HPDE6-E6E7 (cell line): Measurements from ENCODE around the gene IGFBP7.
"Not testable (repeated sequence)": the region's sequence is repeated elsewhere in the genome, so short reads cannot be mapped to it uniquely, and the experiment has no call there.

Experiments
- DNase-seq: peaks from one replicate; pipeline ENCODE4 v3.0.0; 2011; ENCODE audit warnings: missing footprints; ENCODE audit errors: extremely low spot score

Gene IGFBP7

DNA sequence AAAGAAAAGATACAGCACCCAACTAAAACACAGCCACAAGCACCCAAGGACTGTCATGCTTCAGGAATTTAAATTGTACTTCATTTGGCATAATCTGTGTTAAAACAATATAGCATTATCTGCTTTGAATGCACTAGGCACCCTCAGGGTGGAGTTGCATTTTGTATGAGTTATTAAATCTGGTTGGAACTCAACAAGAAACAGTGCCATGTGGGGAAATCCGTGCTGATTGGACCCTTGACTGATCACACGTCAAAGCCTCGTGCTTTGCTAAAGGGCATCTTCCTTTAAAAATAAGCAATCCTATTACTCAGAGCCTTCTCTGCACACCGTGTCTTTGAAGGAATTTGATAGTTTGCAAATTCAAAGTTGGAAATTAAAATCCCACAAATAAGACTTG lies 35.4 kb downstream of the IGFBP7 start:
- no peak for DNase-seq

DNA sequence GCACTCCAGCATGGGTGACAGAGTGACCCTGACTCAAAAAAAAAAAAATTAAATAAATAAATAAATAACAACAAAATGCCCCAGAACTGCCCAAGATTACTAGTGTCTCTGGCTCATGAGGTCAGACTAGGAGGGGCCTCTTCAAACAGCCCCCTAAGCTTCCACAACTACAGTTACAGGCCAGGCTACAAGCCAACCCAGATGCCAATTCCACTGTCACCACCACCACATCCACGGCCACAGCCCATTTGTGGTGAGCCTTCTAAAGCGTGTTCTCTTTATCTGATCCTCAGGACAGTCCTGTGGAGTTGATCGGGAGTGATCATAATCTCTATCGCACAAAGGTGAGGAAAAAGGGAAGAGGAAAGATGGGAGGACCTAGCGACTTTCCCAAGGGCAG lies 36.6 kb downstream of the IGFBP7 start:
- DNase-seq = no peak

DNA sequence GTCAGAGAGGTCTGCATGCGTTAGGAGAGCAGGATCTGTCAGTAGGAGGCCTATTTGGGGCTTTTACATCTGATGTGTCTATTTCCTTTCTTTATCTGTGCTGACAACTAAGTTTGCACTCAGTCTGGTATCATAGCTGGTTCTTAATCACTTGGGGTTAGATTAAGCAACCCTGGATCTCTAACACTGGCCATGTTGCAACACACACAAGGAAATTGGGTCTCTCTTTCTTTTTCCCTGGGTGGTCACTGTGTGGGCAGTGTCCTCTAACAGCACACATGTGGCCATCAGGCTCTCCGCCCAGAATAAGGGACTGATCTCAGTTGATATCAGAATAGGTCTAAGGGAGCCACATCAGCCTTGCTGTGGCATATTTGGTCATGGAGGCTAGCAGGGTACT lies 38.9 kb downstream of the IGFBP7 start:
- DNase-seq = no peak

DNA sequence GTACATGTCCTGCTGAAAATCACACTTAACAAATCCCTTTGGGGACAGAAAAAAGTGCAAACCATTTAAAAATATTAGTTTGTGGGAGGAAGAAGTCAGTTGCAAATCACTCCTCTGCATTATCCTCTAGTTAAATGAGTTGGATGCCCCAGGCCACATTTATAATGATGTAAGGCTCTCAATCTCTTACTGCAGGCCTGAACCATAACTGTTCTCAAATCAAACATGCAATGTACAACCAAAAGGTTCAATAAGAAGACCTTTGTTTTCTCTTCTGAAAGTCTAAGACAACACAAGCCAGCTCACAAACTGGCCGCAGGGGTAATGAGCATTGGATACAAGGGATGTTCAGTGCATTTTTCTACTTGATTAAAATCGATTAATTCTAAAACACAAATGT lies 39.7 kb downstream of the IGFBP7 start:
- DNase-seq = no peak

DNA sequence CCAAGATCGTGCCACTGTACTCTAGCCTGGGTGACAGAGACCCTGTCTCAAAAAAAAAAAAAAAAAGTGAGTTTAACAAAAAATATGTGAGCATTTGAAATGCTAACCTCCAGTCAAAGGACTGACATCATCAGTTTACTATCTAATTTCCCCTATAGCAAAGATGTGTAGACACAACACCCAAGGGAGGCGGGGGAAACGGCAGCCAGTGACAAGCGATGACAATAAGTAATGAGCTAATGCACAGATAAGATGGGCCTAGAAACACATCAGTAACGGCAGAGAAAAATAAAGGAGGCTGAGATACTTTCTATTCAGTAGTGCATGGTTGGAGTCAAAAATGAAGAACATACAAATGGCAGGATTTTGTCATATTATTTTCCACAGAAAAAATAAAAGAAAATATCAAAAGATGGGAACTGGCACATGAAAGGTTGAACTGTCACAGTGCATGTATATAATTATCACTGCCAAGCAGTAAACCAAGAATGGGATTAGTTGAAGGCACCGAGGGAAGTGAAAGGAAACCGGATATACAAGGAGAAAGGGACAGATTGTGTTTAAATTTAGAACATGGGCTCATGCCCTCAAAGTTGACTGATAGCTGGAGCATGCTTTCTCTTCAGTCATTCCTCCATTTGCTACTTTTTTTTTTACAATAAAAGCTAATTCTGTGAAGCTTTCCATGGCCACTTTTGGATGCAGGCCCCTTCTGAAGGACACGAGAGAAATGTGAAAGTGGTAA lies 41.8 kb downstream of the IGFBP7 start:
- DNase-seq = no peak

DNA sequence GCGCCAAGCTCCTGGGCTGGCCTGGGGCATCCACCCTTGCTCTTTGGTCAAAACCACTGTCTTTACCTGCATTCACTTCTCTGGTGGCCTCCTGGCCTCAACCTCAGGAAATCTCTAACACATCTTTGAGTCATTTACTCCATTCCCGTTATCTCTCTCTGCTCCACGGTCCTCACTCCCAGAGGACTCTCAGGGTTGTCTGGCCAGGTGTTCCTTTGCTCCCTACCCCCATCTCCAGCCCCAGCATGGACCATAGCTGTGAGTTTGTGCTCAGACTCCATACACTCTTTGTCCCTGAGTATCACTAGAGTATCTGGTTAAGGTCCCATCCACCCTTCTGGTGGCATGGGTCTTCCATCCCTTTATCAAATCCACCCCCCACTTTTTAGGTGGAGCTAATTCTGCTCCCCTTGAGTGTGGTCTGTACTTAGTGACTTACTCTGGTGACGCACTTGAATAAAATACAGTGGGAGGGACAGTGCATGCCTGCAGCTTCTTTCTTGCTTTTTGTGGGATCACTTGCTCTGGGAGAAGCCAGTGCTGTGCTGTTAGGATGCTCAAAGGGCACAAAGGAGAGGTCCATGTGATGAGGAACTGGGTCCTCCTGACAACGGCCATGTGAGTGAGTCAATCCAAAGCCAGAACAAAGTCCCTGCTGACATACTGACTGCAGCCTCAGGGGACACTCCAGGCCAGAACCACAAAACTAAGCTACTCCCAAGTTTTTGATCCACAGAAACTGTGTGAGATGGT lies 44.3 kb downstream of the IGFBP7 start:
- no peak for DNase-seq

DNA sequence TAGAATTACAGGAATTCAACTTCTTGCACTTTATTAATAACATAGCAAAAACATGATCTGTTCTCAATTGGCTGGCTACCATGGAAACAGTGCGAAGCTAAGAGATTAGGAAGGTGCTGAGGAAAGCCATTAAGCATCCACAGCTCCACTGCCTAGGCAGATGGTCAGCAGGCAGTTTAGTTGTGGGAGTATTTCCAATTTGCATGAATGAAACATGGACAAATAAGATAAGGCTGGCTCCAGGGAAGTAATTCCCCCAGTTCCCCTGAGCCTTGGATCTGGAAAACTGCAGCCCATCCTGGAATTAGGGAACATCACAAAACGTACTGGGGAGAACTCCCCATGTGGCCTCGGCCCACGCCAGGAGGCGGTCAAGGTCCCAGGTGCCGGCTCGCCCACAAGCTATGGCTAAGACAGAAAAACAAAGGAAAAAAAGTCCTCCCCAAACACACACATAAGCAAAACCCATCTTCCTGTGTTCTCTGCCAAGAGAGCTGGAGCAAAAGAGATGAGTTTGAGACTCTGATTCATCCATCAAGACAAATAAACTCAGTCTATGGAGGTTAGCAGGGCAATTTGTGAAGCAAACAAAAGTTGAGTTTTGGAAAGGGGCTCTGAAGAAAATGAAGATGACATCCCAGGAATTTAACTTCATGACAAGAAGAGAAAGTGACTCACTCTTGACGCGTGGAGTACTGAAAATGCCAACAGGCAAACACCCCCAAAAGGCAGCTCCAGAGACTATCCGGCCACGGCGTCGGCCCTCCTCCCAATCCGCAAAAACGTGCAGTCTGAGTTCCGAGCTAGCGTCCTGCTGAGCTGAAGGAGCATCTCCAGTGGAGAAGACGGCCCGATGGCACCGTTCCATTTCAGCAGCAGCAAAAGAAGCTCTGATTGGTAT lies 45.1 kb downstream of the IGFBP7 start:
- no peak for DNase-seq

DNA sequence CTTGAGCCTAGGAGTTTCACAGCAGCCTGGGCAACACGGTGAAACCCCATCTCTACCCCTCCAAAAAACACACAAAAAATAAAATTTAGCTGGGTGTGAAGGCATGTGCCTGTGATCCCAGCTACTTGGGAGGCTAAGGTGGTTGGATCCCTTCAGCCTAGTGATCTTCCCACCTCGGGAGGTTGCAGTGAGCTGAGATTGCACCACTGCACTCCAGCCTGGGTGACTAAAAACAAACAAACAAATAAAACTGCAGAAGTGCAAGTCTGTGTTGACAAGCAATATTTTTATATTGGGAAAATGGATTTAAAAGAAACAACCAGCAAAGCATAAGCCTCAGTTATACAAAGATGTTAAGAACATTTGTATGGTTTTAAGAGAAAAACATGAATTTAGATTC lies 46.1 kb downstream of the IGFBP7 start:
- no peak for DNase-seq

DNA sequence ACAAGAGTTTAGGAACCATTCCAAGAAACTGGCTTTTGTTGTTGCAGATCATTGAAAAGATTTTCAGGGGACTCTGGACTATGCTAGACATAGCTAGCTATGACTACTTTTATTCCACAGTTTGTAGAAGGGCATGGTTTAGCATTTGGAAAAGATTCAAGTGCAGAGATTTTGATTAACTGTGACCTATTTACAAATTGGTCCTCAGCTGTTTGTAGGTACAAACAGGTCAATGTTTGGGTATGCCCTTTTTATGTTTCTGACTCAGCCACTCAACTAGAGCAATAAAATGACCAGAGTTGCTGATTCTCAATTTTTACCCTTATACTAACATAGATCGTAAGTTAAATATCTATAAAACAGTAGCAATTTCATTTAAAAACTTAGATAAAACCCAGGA lies 46.7 kb downstream of the IGFBP7 start:
- no peak for DNase-seq

DNA sequence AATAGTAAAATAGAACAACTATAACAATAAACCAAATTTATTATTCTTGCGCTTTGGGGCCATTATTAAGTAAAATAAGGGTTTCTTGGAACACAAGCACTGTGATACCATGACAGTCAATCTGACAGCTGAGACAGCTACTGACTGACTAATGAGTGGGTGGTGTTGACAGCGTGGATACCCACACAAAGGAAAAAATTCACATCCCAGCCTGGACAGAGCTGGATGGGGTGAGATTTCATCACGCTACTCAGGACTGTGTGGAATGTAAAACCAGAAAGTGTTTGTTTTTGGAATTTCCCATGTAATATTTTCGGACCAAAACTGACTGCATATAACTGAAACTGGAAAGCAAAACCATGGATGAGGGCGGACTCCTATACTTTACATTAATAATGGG lies 48.8 kb downstream of the IGFBP7 start:
- no peak for DNase-seq

DNA sequence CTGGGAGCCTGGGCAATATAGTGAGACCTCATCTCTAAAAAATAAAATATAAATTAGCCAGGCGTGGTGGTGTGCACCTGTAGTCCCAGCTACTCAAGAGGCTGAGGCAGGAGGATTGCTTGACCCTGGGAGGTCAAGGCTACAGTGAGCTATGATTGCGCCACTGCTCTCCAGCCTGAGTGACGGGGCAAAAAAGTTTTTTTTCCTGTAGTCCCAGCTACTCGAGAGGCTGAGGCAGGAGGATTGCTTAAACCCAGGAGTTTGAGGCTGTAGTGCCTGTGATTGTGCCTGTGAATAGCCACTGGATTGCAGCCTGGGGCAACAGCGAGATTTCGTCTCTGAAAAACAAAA lies 49.5 kb downstream of the IGFBP7 start:
- DNase-seq = not testable (repeated sequence)

DNA sequence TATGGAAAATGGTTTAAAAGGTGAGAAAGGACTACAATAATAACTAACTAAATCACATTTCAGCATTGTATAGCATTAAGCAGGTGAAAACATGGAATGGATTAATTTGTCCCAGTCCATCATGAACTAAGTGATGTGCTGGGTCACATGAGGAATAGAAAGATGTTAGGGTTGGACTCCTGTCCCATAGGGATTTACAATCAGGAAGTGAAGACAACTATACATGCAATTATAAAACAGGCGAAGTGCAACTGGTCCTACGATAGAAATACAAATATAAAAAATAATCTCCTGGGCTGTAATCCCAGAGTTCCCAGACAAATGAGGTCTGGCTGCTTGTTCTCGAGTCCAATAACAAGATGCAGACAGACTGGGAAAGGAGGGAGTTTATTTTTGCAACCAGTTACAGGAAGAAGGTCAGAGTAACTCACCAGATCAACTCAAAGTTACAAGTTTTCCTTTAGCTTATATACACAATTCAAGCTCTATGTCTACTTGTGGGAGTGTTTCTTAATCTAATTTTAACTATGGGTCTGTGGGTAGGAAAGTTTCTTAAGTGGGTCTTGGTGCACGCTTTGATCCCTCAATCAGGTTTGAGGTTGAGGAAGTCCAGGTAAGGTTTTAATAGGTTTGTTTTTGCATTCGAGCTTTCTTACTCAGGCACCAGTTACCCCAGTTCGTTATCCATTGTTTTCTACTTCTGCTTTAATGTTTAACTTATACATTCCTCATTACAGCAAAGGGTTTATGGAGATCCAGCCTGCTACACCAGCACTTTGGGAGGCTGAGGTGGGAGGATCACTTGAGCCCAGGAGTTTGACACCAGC lies 50.1 kb downstream of the IGFBP7 start:
- DNase-seq = no peak

DNA sequence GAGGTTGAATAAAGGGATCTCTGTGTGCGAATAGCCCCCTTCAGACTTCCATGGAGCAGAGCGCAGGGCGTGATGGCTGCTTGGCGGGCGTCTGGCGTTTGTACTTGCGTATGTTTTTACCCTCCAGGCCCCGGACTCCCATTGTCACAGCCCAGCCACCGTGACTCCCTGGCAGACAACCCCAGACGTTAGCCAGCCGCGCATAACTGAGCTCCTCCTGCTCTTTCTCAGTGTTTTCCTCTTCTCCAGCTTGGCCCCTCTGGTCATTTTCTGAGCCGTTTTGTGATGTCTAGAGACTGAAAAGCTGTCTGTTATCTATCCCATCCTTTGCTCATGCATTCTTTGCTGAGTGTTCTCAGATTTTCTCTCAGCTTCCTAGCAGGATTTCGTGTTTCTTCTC lies 54.3 kb downstream of the IGFBP7 start:
- no peak for DNase-seq

DNA sequence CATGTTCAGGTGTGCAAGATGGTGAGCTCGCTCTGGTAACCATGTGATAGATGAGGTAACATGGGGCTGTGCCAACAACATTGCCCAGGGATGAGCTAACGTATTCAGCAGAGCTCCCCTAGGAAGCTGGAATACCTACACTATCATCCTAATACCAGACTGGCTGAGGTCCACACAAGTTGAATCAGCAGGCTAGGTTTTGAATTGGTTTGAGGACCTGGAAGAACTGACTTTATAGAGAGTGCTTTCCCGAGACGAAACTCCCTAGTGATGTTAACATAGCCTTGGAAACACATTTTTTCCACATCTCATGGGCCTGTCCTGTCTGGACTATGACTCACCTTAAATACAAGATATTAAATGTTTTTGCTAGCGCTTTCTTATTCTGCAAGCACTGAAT lies 56.7 kb downstream of the IGFBP7 start:
- DNase-seq = no peak

DNA sequence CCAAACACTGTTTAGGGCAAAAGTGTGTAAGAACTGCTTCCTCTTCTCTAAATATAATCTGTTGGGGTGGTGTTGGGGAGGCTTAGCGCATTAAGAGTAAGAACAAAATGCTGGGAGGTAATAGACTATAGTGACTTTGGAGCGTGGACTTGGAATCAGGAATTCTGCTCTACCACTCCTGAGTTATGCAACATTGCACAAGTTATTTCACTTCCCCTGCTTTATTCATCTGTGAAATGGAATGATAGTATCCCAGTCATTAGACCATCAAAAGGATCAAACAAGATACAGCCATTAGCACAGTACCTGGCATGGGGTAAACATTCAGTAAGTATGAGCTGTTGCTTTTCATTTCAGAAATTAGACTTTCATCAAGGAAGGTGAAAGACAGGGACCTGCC lies 58.7 kb downstream of the IGFBP7 start:
- DNase-seq = no peak

DNA sequence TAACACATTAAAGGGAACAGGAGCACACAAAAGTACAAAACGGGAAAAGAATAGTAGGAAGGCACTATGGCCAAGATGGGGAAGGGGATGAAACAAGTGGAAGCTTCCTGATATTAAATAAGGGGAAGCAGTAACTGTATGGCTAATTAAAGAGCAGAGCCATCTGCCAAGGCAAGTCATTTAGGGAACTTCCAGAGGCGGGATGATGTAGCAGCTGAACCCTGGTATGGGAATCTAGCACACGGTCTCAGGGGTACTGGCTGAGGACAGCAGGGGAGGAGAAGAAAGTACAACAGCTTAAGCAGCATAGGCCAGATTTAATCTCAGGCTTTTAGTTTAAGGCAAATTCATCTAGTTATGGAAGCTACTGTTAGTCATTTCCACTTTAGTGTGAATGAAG lies 59.1 kb downstream of the IGFBP7 start:
- no peak for DNase-seq

DNA sequence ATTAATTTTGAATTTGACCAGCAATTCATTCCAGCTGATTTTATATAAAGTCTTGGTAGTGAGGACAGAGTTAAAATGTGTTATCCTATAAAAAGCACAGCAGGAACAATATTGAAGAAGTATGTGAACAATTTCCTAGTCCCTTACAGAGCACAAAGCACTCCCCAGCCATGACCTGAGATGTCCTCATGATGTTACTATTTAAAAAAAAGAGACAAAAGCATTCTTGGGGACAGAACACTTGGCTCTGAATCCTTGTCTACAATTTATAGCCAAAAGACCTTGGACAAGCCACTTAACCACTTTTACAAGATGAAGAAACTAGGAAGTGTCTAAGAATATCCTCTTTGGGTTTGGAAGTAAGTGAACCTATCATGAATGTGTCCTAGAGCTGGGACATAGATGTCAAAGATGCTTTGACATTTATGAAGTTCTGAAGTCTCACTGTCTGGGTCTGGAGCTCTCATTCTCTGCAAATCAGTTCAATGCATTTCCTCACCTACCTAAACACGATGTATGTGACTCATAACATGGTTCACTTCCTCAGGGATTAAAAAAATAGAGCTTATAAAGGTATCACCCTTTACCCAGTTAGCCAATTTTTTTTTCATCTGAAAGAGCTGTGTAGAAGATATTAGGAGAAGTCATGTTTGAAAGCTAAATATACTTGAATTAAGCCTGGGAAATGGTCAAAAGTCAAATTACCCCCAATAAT lies 61.4 kb downstream of the IGFBP7 start:
- no peak for DNase-seq

DNA sequence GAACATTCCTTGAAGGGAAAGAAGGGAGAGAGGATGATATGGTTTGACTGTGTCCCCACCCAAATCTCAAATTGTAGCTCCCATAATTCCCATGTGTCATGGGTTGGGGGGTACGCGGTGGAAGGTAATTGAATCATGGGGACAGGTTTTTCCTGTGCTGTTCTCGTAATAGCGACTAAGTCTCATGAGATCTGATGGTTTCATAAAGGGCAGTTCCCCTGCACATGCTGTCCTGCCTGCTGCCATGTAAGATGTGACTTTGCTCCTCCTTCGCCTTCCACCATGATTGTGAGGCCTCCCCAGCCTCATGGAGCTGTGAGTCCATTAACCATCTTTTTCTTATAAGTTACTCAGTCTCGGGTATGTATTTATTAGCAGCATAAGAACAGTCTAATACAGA lies 63.1 kb downstream of the IGFBP7 start:
- not testable (repeated sequence) for DNase-seq

DNA sequence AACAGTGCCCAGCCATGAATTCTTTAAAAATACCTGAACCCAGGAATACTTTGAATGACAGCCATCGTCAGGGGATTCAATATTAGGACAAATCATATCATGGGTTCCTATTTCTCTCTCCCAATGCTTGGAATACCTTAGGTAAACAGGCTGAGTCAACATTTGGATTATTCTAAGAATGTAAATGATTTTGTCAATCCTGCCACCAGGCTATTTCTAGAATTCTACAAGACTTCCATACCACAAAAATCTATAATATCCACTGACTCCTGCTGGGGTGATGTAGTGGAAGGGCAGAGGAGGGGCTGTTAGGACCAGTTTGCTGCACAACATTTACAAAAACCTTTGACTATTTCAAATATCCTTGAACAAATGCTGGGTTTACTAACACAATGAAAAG lies 65.2 kb downstream of the IGFBP7 start:
- DNase-seq = no peak

DNA sequence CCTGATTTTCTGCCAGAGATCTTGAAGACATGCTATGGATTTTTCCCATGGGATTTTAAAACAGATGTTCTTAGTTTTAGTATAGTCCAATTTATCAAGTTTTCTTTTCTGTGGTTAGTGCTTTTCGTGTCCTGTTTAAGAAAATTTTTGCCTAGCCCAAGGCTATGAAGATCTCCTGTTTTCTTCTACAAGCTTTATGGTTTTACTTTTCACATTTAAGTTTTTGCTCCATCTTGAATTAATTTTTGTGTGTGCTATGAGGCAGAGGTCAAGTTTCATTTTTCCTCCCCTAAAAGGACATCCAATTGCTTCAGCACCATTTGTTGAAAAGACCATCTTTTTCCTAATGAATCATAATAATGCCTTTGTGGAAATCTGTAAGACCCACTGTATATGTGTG lies 65.9 kb downstream of the IGFBP7 start:
- DNase-seq = no peak
